ENCODE results near the gene KAZN.
A peak's percentile ranks its signal among the peaks of the same experiment; 100 is the strongest.
"Not testable (repeated sequence)": the region's sequence is repeated elsewhere in the genome, so short reads cannot be mapped to it uniquely, and the experiment has no call there.

KAZN gene

DNA sequence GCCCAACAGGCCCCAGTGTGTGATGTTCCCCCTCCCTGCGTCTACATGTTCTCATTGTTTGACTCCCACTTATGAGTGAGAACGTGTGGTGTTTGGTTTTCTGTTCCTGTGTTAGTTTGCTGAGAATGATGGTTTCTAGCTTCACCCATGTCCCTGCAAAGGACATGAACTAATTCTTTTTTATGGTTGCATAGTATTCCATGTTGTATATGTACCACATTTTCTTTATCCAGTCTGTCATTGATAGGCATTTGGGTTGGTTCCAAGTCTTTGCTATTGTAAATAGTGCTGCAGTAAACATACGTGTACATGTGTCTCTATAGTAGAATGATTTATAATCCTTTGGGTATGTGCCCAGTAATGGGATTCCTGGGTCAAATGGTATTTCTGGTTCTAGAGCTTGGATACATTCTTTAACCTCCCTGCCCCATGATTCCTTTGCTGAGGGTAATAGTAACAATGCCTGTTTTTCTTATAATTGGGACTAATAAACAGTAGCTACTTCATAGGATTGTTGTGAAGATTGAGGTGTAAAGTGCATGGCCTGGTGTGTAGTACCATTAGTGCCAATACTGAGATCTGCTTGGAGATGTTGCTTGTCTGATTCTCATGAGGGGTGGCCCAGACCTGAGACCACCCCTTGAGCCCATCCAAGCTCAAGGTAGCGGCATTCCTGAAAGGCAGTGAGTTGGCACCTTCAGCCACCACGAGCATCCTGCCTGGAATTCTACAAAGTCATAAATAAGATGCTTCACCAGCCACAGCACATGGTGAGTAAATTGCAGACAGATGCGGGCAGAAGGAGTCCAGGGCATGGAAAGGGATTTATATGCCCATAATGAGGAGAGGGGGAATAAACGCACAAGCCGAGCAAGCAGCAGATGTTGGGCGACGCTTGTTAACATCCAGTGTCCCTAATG is 365.6 kb downstream of the KAZN start:
- not testable (repeated sequence) for H3K4me3 Mint-ChIP-seq; H3K9me3 Mint-ChIP-seq; H3K27me3 Mint-ChIP-seq; DNase-seq; H3K27ac Mint-ChIP-seq; ATAC-seq; H3K36me3 Mint-ChIP-seq (ENCODE audit: low read depth); H3K4me1 Mint-ChIP-seq

DNA sequence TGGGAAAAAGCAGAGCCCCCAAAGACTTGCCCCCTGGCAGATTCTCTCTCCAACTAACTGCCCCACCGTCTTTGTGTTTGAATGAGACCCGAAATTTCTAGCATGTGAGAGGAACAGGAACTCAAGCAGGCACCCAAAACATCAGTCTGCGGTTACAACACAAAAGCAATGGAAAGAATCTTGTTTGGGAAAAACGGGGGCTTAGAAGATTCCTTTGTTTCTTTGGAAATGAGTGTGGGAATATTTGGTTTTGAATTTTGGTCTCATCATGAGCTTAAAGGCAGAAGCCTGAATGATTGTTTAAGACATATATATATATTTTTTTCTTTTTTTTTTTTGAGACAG is 366.2 kb downstream of the KAZN start:
- Mint-ChIP-seq H3K9me3 (no peaks in the 10 kb centered on the region), H3K4me1 (peaks cover 9% of the 10 kb centered on the region), H3K36me3 (ENCODE audit: low read depth) (no peaks in the 10 kb centered on the region), H3K4me3 (no peak overlapping the region), H3K27me3 (no peaks in the 10 kb centered on the region), H3K27ac (no peak overlapping the region)
- DNase-seq (no peak), ATAC-seq (no peak)

DNA sequence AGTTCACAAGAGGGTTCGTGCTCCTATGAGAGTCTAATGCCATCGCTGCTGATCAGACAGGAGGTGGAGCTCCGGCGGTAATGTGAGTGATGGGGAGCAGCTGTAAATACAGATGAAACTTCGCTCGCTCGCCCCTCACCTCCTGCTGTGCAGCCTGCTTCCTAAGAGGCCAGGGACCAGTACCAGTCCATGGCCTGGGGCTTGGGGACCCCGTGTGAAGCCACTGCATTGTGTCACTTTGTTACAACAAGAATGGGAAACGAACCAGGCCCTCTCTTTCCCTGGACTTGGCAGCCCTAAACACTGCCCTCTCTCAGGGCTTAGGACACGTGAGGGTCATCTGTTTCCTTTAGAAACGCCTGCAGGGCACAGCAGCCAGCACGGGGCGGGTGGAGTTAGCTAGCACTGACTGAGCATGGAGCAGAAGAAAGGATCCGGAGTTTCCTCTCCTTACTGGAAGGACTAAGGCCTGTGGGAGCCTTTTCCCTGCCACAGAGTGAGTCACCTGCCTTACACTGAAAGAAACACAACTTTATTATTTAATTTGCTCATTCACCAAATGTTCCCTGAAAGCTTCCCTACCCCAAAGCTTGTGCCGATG is 369.9 kb downstream of the KAZN start:
- peaks cover 18% of the 10 kb centered on the region for H3K4me1 Mint-ChIP-seq
- ATAC-seq (no peak), DNase-seq (no peak)
- no peak overlapping the region for H3K27ac Mint-ChIP-seq
- H3K36me3 Mint-ChIP-seq (ENCODE audit: low read depth) = no peaks in the 10 kb centered on the region
- no peaks in the 10 kb centered on the region for H3K27me3 Mint-ChIP-seq
- no peaks in the 10 kb centered on the region for H3K9me3 Mint-ChIP-seq
- H3K4me3 Mint-ChIP-seq = no peak overlapping the region

DNA sequence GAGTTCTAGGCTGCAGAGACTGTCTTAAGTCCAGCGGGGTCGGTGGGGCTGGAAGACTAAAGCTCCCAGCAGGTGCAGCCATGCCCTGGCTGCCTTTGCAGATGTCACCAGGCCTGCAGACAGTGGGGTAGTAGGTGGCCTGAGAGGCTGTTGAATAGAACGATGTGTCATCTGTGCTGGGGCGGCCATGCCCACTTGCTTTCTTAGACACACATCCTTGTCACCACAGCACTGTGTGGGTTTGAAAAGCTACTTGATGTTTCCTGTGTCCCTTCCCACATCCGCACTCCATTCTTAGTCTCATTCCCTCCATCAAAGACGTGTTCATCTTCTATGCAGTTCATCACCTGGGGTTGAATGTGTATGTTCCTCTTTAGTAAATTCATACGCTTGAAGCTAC is 370.5 kb downstream of the KAZN start:
- peak overlapping the region; percentile 17 for H3K27ac Mint-ChIP-seq
- DNase-seq (peak; percentile 37), ATAC-seq (peak; percentile 98)
- no peaks in the 10 kb centered on the region for H3K9me3 Mint-ChIP-seq
- H3K36me3 Mint-ChIP-seq (ENCODE audit: low read depth) = peaks cover 1% of the 10 kb centered on the region
- H3K27me3 Mint-ChIP-seq = no peaks in the 10 kb centered on the region
- H3K4me3 Mint-ChIP-seq = no peak overlapping the region
- H3K4me1 Mint-ChIP-seq = peaks cover 18% of the 10 kb centered on the region

DNA sequence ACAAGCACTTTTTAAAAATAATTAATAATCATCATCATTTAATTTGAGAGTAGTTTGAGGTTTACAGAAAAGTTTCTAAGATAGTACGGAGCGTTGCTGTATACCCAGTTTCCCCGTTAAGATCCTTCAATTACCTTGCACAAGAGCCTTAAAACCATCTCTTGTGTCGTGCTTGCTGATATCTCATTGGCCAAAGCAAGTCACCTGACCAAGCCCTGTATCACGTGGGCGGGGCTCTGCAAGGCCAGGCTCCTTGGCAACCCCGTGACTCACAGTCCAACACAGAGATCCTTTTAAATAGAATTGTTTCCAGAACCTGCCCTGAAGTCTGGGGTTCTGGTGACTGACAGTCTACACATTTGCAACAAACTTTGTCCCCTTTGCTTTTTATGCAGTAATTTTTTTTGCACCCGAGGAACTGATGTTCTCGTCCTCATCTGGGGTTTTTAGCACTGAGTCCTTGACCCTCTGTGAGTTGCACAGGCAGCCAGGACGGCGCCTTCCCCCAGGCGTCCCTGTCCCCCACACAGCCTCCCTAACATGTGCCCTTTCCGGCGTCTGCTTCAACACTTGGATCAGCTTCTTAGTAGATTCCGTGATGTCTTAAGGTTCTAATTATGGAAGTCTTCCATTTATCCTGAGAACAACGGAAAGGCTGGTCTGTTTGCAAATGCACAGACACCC is 371.8 kb downstream of the KAZN start:
- DNase-seq = peak; percentile 39
- peaks cover 1% of the 10 kb centered on the region for H3K36me3 Mint-ChIP-seq (ENCODE audit: low read depth)
- no peaks in the 10 kb centered on the region for H3K9me3 Mint-ChIP-seq
- H3K4me3 Mint-ChIP-seq = no peak overlapping the region
- peaks cover 18% of the 10 kb centered on the region for H3K4me1 Mint-ChIP-seq
- peak; percentile 31 for ATAC-seq
- H3K27ac Mint-ChIP-seq = no peak overlapping the region
- H3K27me3 Mint-ChIP-seq = no peaks in the 10 kb centered on the region

DNA sequence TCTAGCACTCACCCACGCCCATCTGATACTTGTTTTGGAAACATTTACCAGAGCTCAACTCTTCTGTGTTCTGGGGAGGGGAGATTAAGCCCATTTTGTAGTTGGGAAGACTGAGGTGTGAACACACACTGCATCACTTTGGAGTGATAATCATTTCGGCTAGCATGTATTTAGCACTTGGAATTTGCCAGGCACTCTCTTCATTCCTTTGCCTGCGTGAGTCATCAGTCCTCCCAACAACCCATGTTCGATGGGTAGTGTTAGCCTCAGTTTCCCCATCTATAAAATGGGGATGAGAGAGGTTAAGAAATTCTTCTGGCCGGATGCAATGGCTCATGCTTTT is 372.3 kb downstream of the KAZN start:
- H3K36me3 Mint-ChIP-seq (ENCODE audit: low read depth) = peaks cover 1% of the 10 kb centered on the region
- no peak overlapping the region for H3K4me3 Mint-ChIP-seq
- DNase-seq (no peak), ATAC-seq (no peak)
- H3K27me3 Mint-ChIP-seq = no peaks in the 10 kb centered on the region
- no peak overlapping the region for H3K27ac Mint-ChIP-seq
- H3K4me1 Mint-ChIP-seq = peaks cover 18% of the 10 kb centered on the region
- no peaks in the 10 kb centered on the region for H3K9me3 Mint-ChIP-seq

DNA sequence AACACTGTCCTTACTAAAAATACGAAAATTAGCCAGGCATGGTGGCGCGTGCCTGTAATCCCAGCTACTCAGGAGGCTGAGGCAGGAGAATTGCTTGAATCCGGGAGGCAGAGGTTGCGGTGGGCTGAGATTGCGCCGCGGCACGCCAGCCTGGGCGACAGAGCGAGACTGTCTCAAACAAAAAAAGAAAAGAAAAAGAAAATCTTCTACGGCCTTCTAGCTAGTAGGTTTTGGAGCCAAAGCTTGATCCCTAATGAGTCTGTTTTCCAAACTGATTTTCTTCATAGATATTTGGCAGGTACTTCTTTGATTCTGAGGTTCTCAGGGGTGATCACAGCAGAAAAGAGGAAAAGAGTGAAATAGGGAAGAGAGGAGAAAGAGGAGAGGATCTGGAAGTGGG is 372.7 kb downstream of the KAZN start:
- H3K4me1 Mint-ChIP-seq = peaks cover 18% of the 10 kb centered on the region

DNA sequence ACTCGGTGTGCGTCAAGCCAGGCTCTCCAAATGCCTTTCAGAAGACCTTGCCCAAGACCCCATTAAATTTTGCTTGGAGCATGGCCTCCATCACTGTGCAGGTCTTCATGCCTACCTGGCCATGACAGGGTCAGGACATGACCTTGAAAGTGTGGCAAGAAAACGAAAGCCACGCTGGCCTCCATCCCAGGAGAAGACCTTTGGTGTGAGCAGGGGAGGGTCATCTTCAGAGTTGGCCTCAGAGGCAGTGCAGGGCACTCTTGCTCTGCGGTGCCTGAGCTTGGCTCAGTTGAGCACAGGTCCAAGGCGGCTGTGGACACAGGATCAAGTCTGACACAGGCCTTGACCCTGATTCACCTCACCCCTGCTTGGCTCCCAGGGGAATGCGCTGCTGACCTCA is 373.6 kb downstream of the KAZN start:
- Mint-ChIP-seq H3K27me3 (no peaks in the 10 kb centered on the region), H3K9me3 (no peaks in the 10 kb centered on the region), H3K27ac (no peak overlapping the region), H3K4me1 (peaks cover 18% of the 10 kb centered on the region), H3K36me3 (ENCODE audit: low read depth) (peaks cover 1% of the 10 kb centered on the region), H3K4me3 (no peak overlapping the region)
- DNase-seq = no peak
- no peak for ATAC-seq

More for the DNA sequence above, 372.7 kb downstream of the KAZN start:
- H3K4me3 Mint-ChIP-seq = no peak overlapping the region
- peaks cover 1% of the 10 kb centered on the region for H3K36me3 Mint-ChIP-seq (ENCODE audit: low read depth)
- ATAC-seq (no peak), DNase-seq (no peak)
- H3K27me3 Mint-ChIP-seq = no peaks in the 10 kb centered on the region
- no peaks in the 10 kb centered on the region for H3K9me3 Mint-ChIP-seq
- no peak overlapping the region for H3K27ac Mint-ChIP-seq

DNA sequence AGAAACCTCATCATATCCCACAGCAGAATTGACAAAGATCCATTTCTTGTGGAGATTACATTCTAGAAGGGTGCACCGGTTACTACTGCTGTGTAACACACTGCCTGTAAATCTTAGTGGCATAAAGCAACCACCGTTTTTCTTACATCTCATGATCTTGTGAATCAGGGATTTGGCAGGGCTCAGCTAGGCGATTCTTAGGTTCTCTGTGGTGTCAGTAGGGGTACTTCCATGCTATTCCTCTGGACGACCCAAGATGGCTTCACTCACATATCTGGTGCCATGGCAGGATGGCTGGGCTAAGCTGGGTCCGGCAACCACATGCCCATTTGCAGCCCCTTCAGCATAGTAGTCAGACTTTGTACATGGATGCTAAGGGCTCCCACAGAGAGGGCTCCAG is 375.3 kb downstream of the KAZN start:
- H3K4me1 Mint-ChIP-seq = peaks cover 16% of the 10 kb centered on the region
- H3K4me3 Mint-ChIP-seq = no peak overlapping the region
- H3K9me3 Mint-ChIP-seq = no peaks in the 10 kb centered on the region
- ATAC-seq (no peak), DNase-seq (no peak)
- H3K27me3 Mint-ChIP-seq = no peaks in the 10 kb centered on the region
- peaks cover 1% of the 10 kb centered on the region for H3K36me3 Mint-ChIP-seq (ENCODE audit: low read depth)
- no peak overlapping the region for H3K27ac Mint-ChIP-seq

DNA sequence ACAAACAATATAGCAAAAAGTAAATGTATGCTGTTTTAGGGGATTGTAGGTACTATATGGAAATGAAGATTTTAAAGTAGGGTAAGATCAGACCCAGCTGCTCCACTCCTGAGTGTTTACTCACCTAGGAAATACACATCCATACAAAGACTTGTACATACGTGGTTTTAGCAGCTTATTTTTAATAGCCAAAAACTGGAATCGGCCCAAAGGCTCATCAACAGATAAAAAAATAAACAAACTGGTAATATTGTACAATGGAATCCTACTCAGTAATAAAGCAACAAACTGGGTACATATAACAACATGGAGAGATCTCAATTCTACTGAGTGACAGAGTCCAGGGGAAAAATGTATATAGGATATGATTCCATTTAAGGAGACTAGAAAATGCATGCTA is 375.9 kb downstream of the KAZN start:
- no peak overlapping the region for H3K27ac Mint-ChIP-seq

DNA sequence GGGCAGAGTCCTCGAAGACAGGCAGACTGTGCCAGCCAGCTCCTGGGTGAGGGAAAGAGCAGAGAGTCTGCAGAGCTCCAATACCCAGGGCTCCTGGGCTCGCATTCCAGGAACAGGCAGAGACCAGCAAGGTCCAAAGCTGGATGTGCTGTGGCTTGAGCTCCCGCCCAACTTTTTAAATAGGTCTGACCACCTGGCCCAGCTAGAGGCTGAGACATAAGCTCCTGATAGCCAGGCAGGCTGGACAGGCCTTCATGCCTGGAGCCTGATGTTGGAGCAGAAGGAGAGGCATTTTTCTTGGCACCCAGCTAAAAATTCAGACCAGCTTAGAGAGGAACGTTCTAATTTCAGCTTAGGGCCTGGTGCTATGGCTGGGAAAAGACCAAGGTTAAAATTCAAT is 376.6 kb downstream of the KAZN start:
- H3K27me3 Mint-ChIP-seq = no peaks in the 10 kb centered on the region
- no peaks in the 10 kb centered on the region for H3K9me3 Mint-ChIP-seq
- ATAC-seq (no peak), DNase-seq (no peak)
- H3K4me1 Mint-ChIP-seq = peaks cover 7% of the 10 kb centered on the region
- H3K4me3 Mint-ChIP-seq = no peak overlapping the region
- H3K27ac Mint-ChIP-seq = no peak overlapping the region
- H3K36me3 Mint-ChIP-seq (ENCODE audit: low read depth) = peaks cover 1% of the 10 kb centered on the region

More for the DNA sequence above, 375.9 kb downstream of the KAZN start:
- H3K36me3 Mint-ChIP-seq (ENCODE audit: low read depth) = peaks cover 1% of the 10 kb centered on the region
- no peaks in the 10 kb centered on the region for H3K9me3 Mint-ChIP-seq
- ATAC-seq = no peak
- no peak overlapping the region for H3K4me3 Mint-ChIP-seq
- H3K4me1 Mint-ChIP-seq = peaks cover 10% of the 10 kb centered on the region
- H3K27me3 Mint-ChIP-seq = no peaks in the 10 kb centered on the region
- DNase-seq = no peak

DNA sequence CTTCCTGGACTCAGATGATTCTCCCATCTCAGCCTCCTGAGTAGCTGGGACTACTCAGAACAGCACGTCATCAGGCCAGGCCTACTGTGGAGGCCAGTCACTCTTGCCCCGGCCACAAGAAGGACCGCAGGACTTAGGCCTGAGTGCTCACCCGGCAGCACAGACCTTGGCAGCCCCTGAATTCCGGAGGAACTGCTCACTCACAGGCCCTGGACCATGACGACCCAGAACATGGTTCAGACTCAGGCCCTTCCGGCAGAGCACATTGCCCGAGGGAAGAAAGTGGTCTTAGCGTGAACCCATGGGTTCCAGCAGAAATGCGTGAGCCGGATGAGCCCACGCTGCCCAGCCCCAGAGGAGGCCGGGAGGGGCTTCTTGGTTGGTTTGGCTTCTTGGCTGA is 377.8 kb downstream of the KAZN start:
- H3K9me3 Mint-ChIP-seq = no peaks in the 10 kb centered on the region
- no peak for ATAC-seq
- H3K4me1 Mint-ChIP-seq = no peaks in the 10 kb centered on the region
- H3K27ac Mint-ChIP-seq = no peak overlapping the region
- no peak for DNase-seq
- no peaks in the 10 kb centered on the region for H3K27me3 Mint-ChIP-seq
- H3K36me3 Mint-ChIP-seq (ENCODE audit: low read depth) = peaks cover 1% of the 10 kb centered on the region
- no peak overlapping the region for H3K4me3 Mint-ChIP-seq

DNA sequence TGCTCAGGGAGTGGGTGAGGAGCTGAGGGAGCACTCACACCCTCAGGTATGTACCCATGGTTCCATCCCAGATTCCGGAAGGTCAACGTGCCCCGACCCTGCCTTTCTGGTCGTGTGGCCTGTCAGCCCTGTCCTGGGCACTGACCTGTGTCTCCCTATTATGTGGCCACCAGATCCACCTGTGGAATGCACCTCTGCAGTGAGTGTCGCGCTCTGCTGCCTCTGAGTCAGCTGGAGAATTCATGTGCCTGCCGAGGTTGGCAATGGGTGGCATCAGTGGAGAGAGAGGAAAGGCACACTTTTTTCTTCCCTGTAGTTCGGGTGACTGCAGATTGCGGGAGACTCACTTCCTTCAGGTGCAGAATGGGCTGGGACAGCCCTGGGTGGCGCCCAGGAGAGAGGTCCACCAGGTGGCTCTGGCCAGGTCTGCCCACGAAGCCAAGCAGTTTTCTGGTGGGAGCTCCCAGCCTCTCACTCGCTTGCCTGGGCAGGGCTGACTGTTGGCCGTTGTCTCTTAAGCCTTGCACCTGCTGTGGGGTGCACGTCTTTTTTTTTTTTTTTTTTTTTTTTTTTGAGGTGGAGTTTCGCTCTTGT is 378.9 kb downstream of the KAZN start:
- DNase-seq = no peak
- no peaks in the 10 kb centered on the region for H3K27me3 Mint-ChIP-seq
- no peak overlapping the region for H3K27ac Mint-ChIP-seq
- peaks cover 1% of the 10 kb centered on the region for H3K36me3 Mint-ChIP-seq (ENCODE audit: low read depth)
- no peaks in the 10 kb centered on the region for H3K9me3 Mint-ChIP-seq
- H3K4me3 Mint-ChIP-seq = no peak overlapping the region
- no peaks in the 10 kb centered on the region for H3K4me1 Mint-ChIP-seq
- ATAC-seq = no peak

DNA sequence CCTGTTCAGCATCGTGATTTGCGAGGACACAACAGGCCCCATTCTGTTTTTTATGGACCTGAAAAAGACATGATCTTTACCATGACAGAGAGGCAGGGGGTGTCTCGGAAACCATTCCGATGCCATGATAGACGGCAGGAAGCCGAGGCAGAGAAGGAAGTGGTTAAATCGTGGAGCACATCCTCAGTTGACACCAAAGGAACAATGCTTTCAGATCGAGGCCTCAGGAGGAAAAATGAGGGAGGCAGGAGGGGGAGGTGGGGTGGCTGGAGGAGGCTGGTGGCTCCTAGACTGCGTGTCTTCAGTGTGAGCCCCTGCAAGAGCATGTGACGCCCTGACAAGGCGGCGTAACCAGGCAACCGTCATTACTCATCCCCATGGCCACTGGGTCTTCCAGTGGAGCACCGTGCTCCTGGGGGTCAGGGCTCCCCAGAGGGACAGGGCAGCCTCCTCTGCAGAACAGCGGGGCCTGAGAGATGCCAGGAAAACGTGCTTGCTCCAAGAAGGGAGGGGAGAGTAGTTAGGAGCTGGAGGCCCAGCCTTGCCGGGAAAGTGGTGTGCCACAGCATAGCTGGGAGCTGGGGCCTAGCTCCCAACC is 382.2 kb downstream of the KAZN start:
- H3K27me3 Mint-ChIP-seq = no peaks in the 10 kb centered on the region
- H3K4me1 Mint-ChIP-seq = no peaks in the 10 kb centered on the region
- no peak for DNase-seq
- ATAC-seq = no peak
- H3K4me3 Mint-ChIP-seq = no peak overlapping the region
- no peaks in the 10 kb centered on the region for H3K9me3 Mint-ChIP-seq
- H3K27ac Mint-ChIP-seq = no peak overlapping the region
- no peaks in the 10 kb centered on the region for H3K36me3 Mint-ChIP-seq (ENCODE audit: low read depth)

Measured in activated naive CD8-positive, alpha-beta T cell treated with anti-CD3 and anti-CD28 coated beads, Interleukin-2, amount 50 U/mL, for 24 hours (primary cell).